C1 segment of cervical spinal cord (tissue), 14 donors: ENCODE results near the gene GPRC5B.

Source experiments
- DNase-seq, 14 donors: peaks; one replicate each; lab custom pipeline; 2025; lab: John Stamatoyannopoulos, UW

The GPRC5B gene

GRCh38 chr16:19884611-19885450, at the start of gene GPRC5B:
Gene GPRC5B (minus strand): TSS chr16:19884848. CDS start chr16:19872845, 12,003 bp downstream.
- peak in 12 of 14 donors; percentile 33 to 82 (median 63) for DNase-seq

GRCh38 chr16:19933740-19934139, 49.1 kb upstream of the GPRC5B start:
- no peak for DNase-seq

GRCh38 chr16:19929062-19929511, 44.4 kb upstream of the GPRC5B start:
- DNase-seq, result no peak

- DNase-seq, result no peak
Measured at GRCh38 chr16:19928432-19928831, 43.8 kb upstream of the GPRC5B start.

- DNase-seq, result no peak
Measured at GRCh38 chr16:19926449-19927390, 42.1 kb upstream of the GPRC5B start.

- no peak for DNase-seq
Measured at GRCh38 chr16:19923396-19923795, 38.7 kb upstream of the GPRC5B start.

GRCh38 chr16:19919142-19919541, 34.5 kb upstream of the GPRC5B start:
- no peak for DNase-seq

GRCh38 chr16:19916064-19916463, 31.4 kb upstream of the GPRC5B start:
- DNase-seq, result no peak

GRCh38 chr16:19914877-19915276, 30.2 kb upstream of the GPRC5B start:
- no peak for DNase-seq

GRCh38 chr16:19913340-19913645, 28.6 kb upstream of the GPRC5B start:
- no peak for DNase-seq

- DNase-seq, result peak in 1 of 14 donors; percentile 6
Measured at GRCh38 chr16:19912455-19913339, 28.0 kb upstream of the GPRC5B start.

- DNase-seq, result no peak
Measured at GRCh38 chr16:19911747-19912454, 27.3 kb upstream of the GPRC5B start.

- DNase-seq, result no peak
Measured at GRCh38 chr16:19911204-19911603, 26.6 kb upstream of the GPRC5B start.

GRCh38 chr16:19909750-19910322, 25.2 kb upstream of the GPRC5B start:
- no peak for DNase-seq

GRCh38 chr16:19908921-19909320, 24.3 kb upstream of the GPRC5B start:
- no peak for DNase-seq

- peak in 8 of 14 donors; percentile 2 to 53 (median 16) for DNase-seq
Measured at GRCh38 chr16:19907161-19907992, 22.7 kb upstream of the GPRC5B start.

- DNase-seq, result no peak
Measured at GRCh38 chr16:19901164-19901563, 16.5 kb upstream of the GPRC5B start.

- no peak for DNase-seq
Measured at GRCh38 chr16:19899605-19899955, 14.9 kb upstream of the GPRC5B start.

- peak in 2 of 14 donors; percentile 10 to 12 for DNase-seq
Measured at GRCh38 chr16:19898924-19899604, 14.4 kb upstream of the GPRC5B start.
